Measurements from ENCODE around the gene PMVK. TPM values are rescaled to one million over a fixed set of nuclear protein-coding genes. Genes with fewer than 3 reads are reported as not detected.

Gene PMVK
- total and polyA plus RNA-seq, 10 of the 15 experiments (the other 5 are each of a cell fraction or from before 2014, with no cell fraction given): 6.0 to 121 (median 49.4) TPM

DNA sequence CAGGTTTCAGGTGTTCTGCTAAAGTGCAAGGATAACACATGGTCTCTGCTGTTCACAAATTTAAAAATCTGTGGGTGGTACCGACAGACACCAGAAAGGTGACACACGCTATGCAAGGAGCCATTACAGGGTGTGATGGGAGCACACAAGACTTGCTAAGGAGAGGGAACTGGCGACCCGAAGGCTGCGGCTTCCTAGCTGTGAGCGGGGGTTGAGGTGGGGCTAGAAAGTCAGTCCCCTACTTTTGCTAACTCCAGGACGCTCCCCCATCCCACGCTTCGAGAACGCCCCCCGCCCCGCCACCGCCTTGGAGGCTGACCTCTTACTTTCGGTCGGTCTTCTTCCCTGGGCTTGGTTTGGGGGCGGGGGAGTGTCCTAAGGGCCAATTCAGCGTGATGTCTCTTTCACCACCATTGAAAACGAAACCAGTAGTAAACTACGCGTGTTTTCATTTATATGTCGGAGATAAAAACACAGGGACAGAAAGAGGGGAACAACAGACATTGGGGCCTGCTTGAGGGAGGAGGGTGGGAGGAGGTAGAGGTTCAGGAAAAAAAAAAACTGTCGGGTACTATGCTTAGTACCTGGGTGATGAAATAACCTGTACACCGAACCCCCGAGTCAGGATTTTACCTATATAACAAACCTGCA, 39.0 kb upstream of the PMVK start:
- peak overlapping the region; percentile 89 for H3K4me2 ChIP-seq (ENCODE audit: control insufficient read depth, insufficient read depth)
- intact Hi-C loops (cut with micrococcal nuclease; ENCODE audit: unreplicated experiment) (no loop called here), in situ Hi-C loops (cut with MboI) (no loop called here)
- peaks cover 27% of the 10 kb centered on the region for H3K4me1 ChIP-seq (ENCODE audit: control insufficient read depth, insufficient read depth, low read length)
- H3K79me2 ChIP-seq (ENCODE audit: control insufficient read depth, insufficient read depth, low read length): peaks cover 65% of the 10 kb centered on the region
- peaks cover 0 to 12% of the 10 kb centered on the region in 2 experiments; a peak in 3 of 4 replicates for H3K36me3 ChIP-seq (ENCODE audit: control insufficient read depth in 2 of 2, insufficient read depth in 2 of 2, low read length in 1 of 2)
- ChIA-PET RAD21 (ENCODE audit: unreplicated experiment) (interaction anchor here (1.3 to 2.4 kb wide), 4 partner anchors 20 to 39 kb away, joined by 3 to 12 read pairs (median 4); partner anchors contain the start of gene PBXIP1), CTCF (interaction anchor here (1.1 to 20.6 kb wide), 4 partner anchors 8 to 110 kb away, joined by 3 to 226 read pairs (median 8); partner anchors contain the start of genes FLAD1, LENEP, PBXIP1 and ZBTB7B), SMC1A (ENCODE audit: uncharacterized antibody, unreplicated experiment) (interaction anchor here (1.0 to 5.4 kb wide), 4 partner anchors 8 to 41 kb away, joined by 3 to 30 read pairs (median 10); partner anchors contain the start of gene FLAD1), POLR2A (interaction anchor here (0.9 to 9.8 kb wide), 7 partner anchors 7 to 39 kb away, joined by 3 to 140 read pairs (median 10); partner anchors contain the start of genes FLAD1, PBXIP1, PMVK and PYGO2)
- H3K27me3 ChIP-seq (replicated peaks in 1 of 2; ENCODE audit: control insufficient read depth in 2 of 2, insufficient read depth in 2 of 2, low read length in 1 of 2): no peaks in the 10 kb centered on the region
- peak overlapping the region; percentile 16 for H2AFZ ChIP-seq (ENCODE audit: control insufficient read depth, low read depth, low read length)
- ATAC-seq (peak; percentile 40), DNase-seq (ENCODE audit: low read depth, low spot score) (peak; percentile 51), FAIRE-seq (no peak)
- H3K27ac ChIP-seq (ENCODE audit: control insufficient read depth, insufficient read depth): peak overlapping the region; percentile 96
- peak overlapping the region; percentile 90 for H3K4me3 ChIP-seq
- 1% methylated on average over 24 of the region's 24 CpGs for WGBS (ENCODE audit: insufficient coverage, insufficient replicate concordance, low lambda C conversion rate, missing lambda C conversion rate)
- no peaks in the 10 kb centered on the region for H4K20me1 ChIP-seq (ENCODE audit: control insufficient read depth, insufficient read depth)
- no TSS peak for BruUV-seq (replicated peaks)
- H3K9ac ChIP-seq (ENCODE audit: control insufficient read depth, insufficient read depth, low read length): peak overlapping the region; percentile 87
- H3K9me3 ChIP-seq (replicated peaks; ENCODE audit: control insufficient read depth, insufficient read depth, low read length): no peaks in the 10 kb centered on the region
- TF ChIP-seq HDAC2 (IDR thresholded peaks at IDR 0.05) (no peak), EP300 (IDR thresholded peaks at IDR 0.05; ENCODE audit: borderline replicate concordance in 1 of 2, control insufficient read depth in 1 of 2, low read depth in 2 of 2, low read length in 2 of 2) (no peak), NBN (IDR thresholded peaks at IDR 0.05) (peak; percentile 63), BHLHE40 (IDR thresholded peaks at IDR 0.05; ENCODE audit: borderline replicate concordance in 1 of 2, low read depth in 2 of 2, low read length in 1 of 2) (peak; percentile 17 to 38; a peak in 1 of 4 replicates), PAX8 (IDR thresholded peaks at IDR 0.05) (no peak; the same call in 1 of the 2 replicates), TCF7 (IDR thresholded peaks at IDR 0.05; ENCODE audit: borderline replicate concordance) (no peak), RBBP5 (conservative IDR thresholded peaks at IDR 0.05) (no peak), HCFC1 (IDR thresholded peaks at IDR 0.05; ENCODE audit: low read length) (0 out of 2 replicates have a peak, but pooled peaks have one; percentile 7), MYC (IDR thresholded peaks at IDR 0.05; ENCODE audit: insufficient read depth, insufficient read length, insufficient replicate concordance, low read length, severe bottlenecking) (no peak), HSF1 (IDR thresholded peaks at IDR 0.05; ENCODE audit: low read depth, low read length) (no peak), ELK1 (IDR thresholded peaks at IDR 0.05; ENCODE audit: low read depth, low read length) (no peak), MAX (IDR thresholded peaks at IDR 0.05; ENCODE audit: low read depth, low read length) (no peak; the same call in 1 of the 2 replicates), FOXK2 (IDR thresholded peaks at IDR 0.05) (peak; percentile 56; the same call in 1 of the 2 replicates), NR2C1 (IDR thresholded peaks at IDR 0.05) (no peak), IKZF2 (IDR thresholded peaks at IDR 0.05) (peak; percentile 48 to 49; a peak in 2 of 4 replicates), ZNF622 (IDR thresholded peaks at IDR 0.05) (no peak), ATF7 (IDR thresholded peaks at IDR 0.05; ENCODE audit: low read depth) (peak; percentile 28; the same call in 1 of the 2 replicates), YY1 (IDR thresholded peaks at IDR 0.05; ENCODE audit: low read depth, low read length) (peak; percentile 60; the same call in 1 of the 2 replicates), WRNIP1 (IDR thresholded peaks at IDR 0.05; ENCODE audit: borderline replicate concordance, low read depth, low read length) (no peak)
- TF ChIP-seq, protein P1, sequence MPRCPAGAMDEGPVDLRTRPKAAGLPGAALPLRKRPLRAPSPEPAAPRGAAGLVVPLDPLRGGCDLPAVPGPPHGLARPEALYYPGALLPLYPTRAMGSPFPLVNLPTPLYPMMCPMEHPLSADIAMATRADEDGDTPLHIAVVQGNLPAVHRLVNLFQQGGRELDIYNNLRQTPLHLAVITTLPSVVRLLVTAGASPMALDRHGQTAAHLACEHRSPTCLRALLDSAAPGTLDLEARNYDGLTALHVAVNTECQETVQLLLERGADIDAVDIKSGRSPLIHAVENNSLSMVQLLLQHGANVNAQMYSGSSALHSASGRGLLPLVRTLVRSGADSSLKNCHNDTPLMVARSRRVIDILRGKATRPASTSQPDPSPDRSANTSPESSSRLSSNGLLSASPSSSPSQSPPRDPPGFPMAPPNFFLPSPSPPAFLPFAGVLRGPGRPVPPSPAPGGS (IDR thresholded peaks at IDR 0.05; ENCODE audit: borderline replicate concordance, insufficient read depth, low read depth, low read length, poor library complexity, severe bottlenecking): no peak
